Right atrium auricular region (tissue), 2 donors: ENCODE results near the gene PTGDS. TPM values are rescaled to one million over a fixed set of nuclear protein-coding genes. Genes with fewer than 3 reads are reported as not detected.
A peak's percentile ranks its signal among the peaks of the same experiment; 100 is the strongest.

Experiments used
- DNase-seq: peaks from one replicate; pipeline ENCODE4 v3.0.0-alpha.2; 2019; ENCODE audit warnings: low spot score
- H3K27ac ChIP-seq, 2 donors: fragments of 200-600 bp; sonication (generic); 1 replicate in 1 of 2; 2 replicates in 1 of 2; pipeline ENCODE4 v1.5.1; 2016 to 2019
- H3K27me3 ChIP-seq, 2 donors: fragments of 200-600 bp; sonication (generic); one replicate each; pipeline versions ENCODE4 v1.5.1 to v1.6.0; 2017 to 2019
- H3K36me3 ChIP-seq: fragments of 200-600 bp; sonication (generic); one replicate; pipeline ENCODE4 v1.5.1; 2016
- H3K4me1 ChIP-seq, 2 donors: fragments of 200-600 bp; sonication (generic); one replicate each; pipeline versions ENCODE4 v1.5.1 to v1.6.0; 2017 to 2019
- H3K4me3 ChIP-seq, 2 donors: fragments of 200-600 bp; sonication (generic); 1 replicate in 1 of 2; 2 replicates in 1 of 2; pipeline ENCODE4 v1.5.1; 2017 to 2019; ENCODE audit warnings: mild to moderate bottlenecking in 1 of 2, moderate library complexity in 1 of 2
- H3K9me3 ChIP-seq, 2 donors: fragments of 200-600 bp; sonication (generic); one replicate each; pipeline ENCODE4 v1.5.1; 2019
- total RNA-seq, 2 donors: library from RNA; depleted of rRNA; stranded (reverse); fragments of >200 nt; gene quantifications; one replicate each; pipeline ENCODE4 v1.1.0, GENCODE V29; 2016
- TF ChIP-seq, protein P1 (sequence below), 2 donors: fragments of 200-600 bp; sonication (generic); IDR thresholded peaks; one replicate each; pipeline ENCODE4 v1.5.1; 2019; ENCODE audit warnings: antibody characterized with exemption in 2 of 2

The PTGDS gene
- total RNA-seq, 2 donors from 2014 or later: 1,799 to 2,426 TPM

DNA sequence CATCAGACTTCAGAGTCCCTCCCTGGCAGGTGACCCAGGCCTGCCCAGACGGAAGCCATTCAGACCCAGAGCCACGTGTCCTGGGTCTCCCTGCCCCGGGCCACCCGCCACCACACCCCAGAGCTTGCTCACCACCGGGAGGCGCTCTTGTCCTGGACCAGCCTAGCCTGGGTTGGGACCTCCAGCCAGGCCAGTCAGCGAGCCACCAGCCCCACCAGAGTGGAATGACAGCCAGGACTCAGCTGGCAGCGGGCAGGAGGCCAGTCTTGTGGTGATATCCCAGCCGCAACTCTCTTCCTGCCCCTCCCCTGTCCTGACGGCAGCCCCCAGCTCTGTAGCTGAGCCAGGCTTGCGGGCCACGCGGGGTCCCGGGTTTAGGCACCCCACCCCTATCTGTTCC is 1.7 kb upstream of the PTGDS start:
- Histone ChIP-seq H3K9me3 (no peaks in the 10 kb centered on the region), H3K27ac (peak overlapping the region; percentile 87 to 93), H3K36me3 (no peaks in the 10 kb centered on the region), H3K4me3 (no peak overlapping the region), H3K27me3 (no peaks in the 10 kb centered on the region), H3K4me1 (peaks cover 0 to 72% of the 10 kb centered on the region in 2 donors)
- TF ChIP-seq, protein P1, sequence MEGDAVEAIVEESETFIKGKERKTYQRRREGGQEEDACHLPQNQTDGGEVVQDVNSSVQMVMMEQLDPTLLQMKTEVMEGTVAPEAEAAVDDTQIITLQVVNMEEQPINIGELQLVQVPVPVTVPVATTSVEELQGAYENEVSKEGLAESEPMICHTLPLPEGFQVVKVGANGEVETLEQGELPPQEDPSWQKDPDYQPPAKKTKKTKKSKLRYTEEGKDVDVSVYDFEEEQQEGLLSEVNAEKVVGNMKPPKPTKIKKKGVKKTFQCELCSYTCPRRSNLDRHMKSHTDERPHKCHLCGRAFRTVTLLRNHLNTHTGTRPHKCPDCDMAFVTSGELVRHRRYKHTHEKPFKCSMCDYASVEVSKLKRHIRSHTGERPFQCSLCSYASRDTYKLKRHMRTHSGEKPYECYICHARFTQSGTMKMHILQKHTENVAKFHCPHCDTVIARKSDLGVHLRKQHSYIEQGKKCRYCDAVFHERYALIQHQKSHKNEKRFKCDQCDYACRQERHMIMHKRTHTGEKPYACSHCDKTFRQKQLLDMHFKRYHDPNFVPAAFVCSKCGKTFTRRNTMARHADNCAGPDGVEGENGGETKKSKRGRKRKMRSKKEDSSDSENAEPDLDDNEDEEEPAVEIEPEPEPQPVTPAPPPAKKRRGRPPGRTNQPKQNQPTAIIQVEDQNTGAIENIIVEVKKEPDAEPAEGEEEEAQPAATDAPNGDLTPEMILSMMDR (IDR thresholded peaks at IDR 0.05): peak in 1 of 2 donors; percentile 67
- no peak for DNase-seq

- Histone ChIP-seq H3K36me3 (no peaks in the 10 kb centered on the region), H3K4me1 (peaks cover 0 to 88% of the 10 kb centered on the region in 2 donors), H3K9me3 (no peaks in the 10 kb centered on the region), H3K27me3 (no peaks in the 10 kb centered on the region), H3K4me3 (peak overlapping the region; percentile 48 to 61), H3K27ac (peak overlapping the region; percentile 87 to 93)
- no peak for DNase-seq
- TF ChIP-seq, protein P1 (IDR thresholded peaks at IDR 0.05): no peak
Observed at GRCh38 chr9:136977649-136978072, 357 bp downstream of the PTGDS start.

GRCh38 chr9:136978073-136978864 is 965 bp downstream of the PTGDS start:
- no peaks in the 10 kb centered on the region for H3K27me3 ChIP-seq
- H3K4me1 ChIP-seq: peaks cover 0 to 91% of the 10 kb centered on the region in 2 donors
- TF ChIP-seq, protein P1 (IDR thresholded peaks at IDR 0.05): no peak
- H3K9me3 ChIP-seq: no peaks in the 10 kb centered on the region
- DNase-seq: no peak
- no peaks in the 10 kb centered on the region for H3K36me3 ChIP-seq
- H3K27ac ChIP-seq: peak overlapping the region; percentile 87 to 93
- peak overlapping the region; percentile 48 to 61 for H3K4me3 ChIP-seq

- Histone ChIP-seq H3K27ac (peak overlapping the region in 1 of 2 donors; percentile 77), H3K9me3 (no peaks in the 10 kb centered on the region), H3K36me3 (no peaks in the 10 kb centered on the region), H3K4me1 (peaks cover 0 to 95% of the 10 kb centered on the region in 2 donors), H3K4me3 (no peak overlapping the region), H3K27me3 (no peaks in the 10 kb centered on the region)
- DNase-seq: no peak
- TF ChIP-seq, protein P1 (IDR thresholded peaks at IDR 0.05): no peak
Observed at GRCh38 chr9:136978865-136979544, 1.7 kb downstream of the PTGDS start.

DNA sequence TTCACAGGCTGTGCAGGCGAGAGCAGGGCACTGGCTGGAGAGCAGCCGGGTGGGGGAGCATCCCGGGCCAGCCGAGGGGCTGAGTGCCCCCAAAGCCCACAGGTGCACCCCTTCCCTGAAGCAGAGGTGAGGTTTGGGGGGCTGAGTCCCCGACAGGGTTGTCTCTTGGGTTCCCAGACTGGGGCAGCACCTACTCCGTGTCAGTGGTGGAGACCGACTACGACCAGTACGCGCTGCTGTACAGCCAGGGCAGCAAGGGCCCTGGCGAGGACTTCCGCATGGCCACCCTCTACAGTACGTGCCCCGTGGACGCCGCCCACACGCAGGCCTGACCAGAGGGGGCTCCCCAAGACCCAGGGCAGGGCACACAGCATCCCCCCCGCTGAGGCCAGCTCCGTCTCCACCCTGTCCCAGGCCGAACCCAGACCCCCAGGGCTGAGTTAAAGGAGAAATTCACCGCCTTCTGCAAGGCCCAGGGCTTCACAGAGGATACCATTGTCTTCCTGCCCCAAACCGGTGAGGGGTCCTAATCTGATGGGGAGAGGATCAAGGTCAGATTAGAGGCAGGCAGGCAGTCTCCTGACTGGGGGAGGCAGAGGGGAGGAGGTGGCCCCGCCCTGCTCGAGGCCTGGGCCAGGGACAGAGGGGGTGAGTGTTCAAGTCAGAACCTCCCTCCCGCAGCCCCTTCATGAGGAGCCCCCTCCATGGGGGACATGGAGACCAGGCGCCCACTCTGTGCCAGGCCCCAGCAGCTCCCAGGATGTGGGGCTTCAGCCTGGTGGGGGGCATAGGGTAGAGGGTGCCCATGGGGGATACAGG is 2.7 kb downstream of the PTGDS start:
- Histone ChIP-seq H3K9me3 (no peaks in the 10 kb centered on the region), H3K27ac (peak overlapping the region in 1 of 2 donors; percentile 77), H3K4me1 (peaks cover 0 to 93% of the 10 kb centered on the region in 2 donors), H3K27me3 (no peaks in the 10 kb centered on the region), H3K36me3 (no peaks in the 10 kb centered on the region), H3K4me3 (no peak overlapping the region)
- no peak for DNase-seq
- TF ChIP-seq, protein P1 (IDR thresholded peaks at IDR 0.05): no peak
